ACHN (cell line): Measurements from ENCODE around the gene SCAF1.

Experiments
- DNase-seq: peaks from one replicate; pipeline ENCODE4 v3.0.0-alpha.2; 2015
- in situ Hi-C: cut with HindIII; loops from 2 replicates; pipeline ENCODE4 v1.10.0; 2017; ENCODE audit warnings: low sequenced_read_pairs, low pct_ligation_motif_present, low pct_unique_long_range_greater_than_20kb

SCAF1 gene

GRCh38 chr19:49690079-49690655 lies 48.2 kb downstream of the SCAF1 start:
- in situ Hi-C loops, result no loop called here
- DNase-seq, result no peak

- no peak for DNase-seq
- in situ Hi-C loops, result no loop called here
Observed at GRCh38 chr19:49690656-49691242, 48.7 kb downstream of the SCAF1 start, which contains the start of gene CPT1C. TSS of gene CPT1C (plus strand) at chr19:49691116. CDS start at chr19:49692253, 1,137 bp downstream.

DNA sequence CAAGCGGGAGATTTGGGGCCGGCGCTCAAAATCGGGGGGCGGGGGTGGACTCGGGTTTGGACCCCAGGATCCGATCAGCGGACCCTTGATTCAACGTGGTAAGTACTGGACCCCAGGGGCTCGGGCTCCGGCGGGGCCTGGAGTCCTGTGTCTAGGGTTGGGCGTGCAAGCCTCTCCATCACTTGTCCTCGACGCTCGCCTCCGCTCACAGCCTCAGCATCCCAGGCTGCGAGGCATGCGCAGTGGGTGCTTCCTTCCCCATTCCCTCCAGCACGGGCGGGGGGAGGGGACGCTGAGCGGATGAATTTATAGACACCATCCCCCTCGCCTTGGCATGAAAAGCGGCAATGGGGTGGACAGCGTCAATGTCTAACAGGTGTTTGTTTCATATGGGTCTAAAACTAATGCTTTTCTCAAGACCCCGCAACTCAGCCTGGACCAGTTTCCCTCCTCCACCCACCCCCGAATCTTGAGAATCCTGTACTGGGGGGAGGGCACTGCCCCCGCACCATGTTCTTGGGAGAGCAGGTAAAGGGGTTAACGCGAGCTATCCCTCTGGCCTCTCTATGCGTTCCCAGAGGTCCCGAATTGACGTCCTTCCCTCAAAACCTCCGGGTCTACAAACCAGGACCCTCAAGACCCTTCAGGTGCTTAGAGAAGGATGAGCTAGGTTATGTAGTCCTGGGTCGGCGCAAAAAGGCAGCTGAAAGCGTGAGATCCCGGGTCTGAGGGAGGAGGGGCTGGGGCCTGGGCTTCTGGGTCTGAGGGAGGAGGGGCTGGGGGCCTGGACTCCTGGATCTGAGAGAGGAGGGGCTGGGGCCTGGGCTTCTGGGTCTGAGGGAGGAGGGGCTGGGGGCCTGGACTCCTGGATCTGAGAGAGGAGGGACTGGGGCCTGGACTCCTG lies 49.5 kb downstream of the SCAF1 start:
- in situ Hi-C loops, result no loop called here

GRCh38 chr19:49692147-49692506 lies 50.1 kb downstream of the SCAF1 start:
- in situ Hi-C loops, result no loop called here
- DNase-seq, result no peak

More for the DNA sequence above, 49.5 kb downstream of the SCAF1 start:
- DNase-seq, result no peak

DNA sequence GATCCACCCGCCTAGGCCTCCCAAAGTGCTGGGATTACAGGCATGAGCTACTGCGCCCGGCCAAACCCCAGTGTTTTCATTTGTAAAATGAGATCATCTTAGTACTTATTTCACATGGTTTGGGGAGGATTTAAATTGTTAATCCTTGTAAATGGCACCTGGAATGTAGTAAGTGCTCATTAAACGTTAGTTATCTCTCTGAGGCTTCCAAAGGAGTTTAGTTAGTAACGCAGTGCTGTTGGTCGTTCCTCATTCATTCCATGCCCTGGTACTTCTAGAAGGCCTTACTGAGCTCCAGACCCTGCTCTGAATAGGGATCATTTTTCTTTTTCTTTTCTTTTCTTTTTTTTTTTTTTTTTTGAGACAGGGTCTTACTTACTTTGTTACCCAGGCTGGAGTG lies 54.1 kb downstream of the SCAF1 start:
- in situ Hi-C loops, result no loop called here
- DNase-seq, result no peak

GRCh38 chr19:49696865-49697264 lies 54.9 kb downstream of the SCAF1 start:
- DNase-seq, result no peak
- in situ Hi-C loops, result no loop called here

DNA sequence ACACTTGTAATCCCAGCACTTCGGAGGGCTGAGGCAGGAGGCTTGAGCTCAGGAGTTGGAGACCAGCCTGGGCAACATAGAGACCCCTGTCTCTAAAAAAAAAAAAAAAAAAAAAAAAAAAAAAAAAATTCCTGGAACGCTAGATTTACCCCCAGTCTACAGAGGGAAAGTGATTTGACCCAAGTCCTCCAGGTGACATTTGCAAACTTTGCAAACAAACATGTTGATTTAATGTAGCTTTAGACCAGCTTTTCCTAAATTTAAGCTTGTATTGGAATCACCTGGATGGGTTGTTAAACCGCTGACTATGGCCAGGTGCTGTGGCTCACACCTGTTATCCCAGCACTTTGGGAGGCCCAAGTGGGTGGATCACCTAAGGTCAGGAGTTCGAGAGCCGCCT lies 57.4 kb downstream of the SCAF1 start:
- no peak for DNase-seq
- in situ Hi-C loops, result no loop called here

DNA sequence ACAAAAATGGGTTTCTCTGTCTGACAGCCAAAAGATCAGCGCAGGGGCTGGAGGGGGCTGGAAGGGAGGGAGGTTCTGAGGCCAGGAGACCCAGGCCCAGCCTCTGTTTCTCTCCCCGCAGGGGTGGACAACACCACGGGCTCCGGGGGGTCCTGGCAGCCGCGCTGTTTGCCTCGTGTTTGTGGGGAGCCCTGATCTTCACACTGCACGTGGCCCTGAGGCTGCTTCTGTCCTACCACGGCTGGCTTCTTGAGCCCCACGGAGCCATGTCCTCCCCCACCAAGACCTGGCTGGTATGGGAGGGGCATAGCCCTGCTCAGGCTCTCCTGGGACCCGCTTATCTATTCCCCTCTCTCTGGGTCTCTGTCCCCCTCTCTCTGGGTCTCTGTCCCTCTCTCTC lies 58.6 kb downstream of the SCAF1 start:
- in situ Hi-C loops, result no loop called here
- no peak for DNase-seq

GRCh38 chr19:49701271-49701786 lies 59.3 kb downstream of the SCAF1 start:
- DNase-seq, result no peak
- in situ Hi-C loops, result no loop called here

- in situ Hi-C loops, result no loop called here
- no peak for DNase-seq
Observed at GRCh38 chr19:49704888-49705642, 63.1 kb downstream of the SCAF1 start.

DNA sequence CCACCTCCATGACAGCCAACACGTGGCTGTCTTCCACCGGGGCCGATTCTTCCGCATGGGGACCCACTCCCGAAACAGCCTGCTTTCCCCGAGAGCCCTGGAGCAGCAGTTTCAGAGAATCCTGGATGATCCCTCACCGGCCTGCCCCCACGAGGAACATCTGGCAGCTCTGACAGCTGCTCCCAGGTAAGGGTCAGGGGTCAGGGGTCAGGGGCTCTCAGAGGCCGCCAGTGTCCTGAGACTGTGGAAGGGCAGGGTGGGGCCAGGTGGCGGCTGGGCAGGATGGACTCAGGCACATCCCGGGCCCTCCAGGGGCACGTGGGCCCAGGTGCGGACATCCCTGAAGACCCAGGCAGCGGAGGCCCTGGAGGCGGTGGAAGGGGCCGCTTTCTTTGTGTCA lies 63.9 kb downstream of the SCAF1 start:
- in situ Hi-C loops, result no loop called here
- DNase-seq, result no peak
